Ishikawa (cell line): Measurements from ENCODE around the gene CCDC92B.

Source experiments
- CEBPB ChIP-seq: IDR thresholded peaks from 2 replicates; pipeline ENCODE4 v1.6.1; 2012
- CREB1 ChIP-seq: IDR thresholded peaks from 2 replicates; pipeline ENCODE4 v1.6.1; 2012; ENCODE audit warnings: low read depth
- EGR1 ChIP-seq: IDR thresholded peaks from 2 replicates; pipeline ENCODE4 v1.6.1; 2012
- EP300 ChIP-seq: IDR thresholded peaks from 2 replicates; pipeline ENCODE4 v1.6.1; 2012; ENCODE audit warnings: borderline replicate concordance
- FOXM1 ChIP-seq: IDR thresholded peaks from 2 replicates; pipeline ENCODE4 v1.6.1; 2012; ENCODE audit warnings: low read depth, borderline replicate concordance
- MAX ChIP-seq: IDR thresholded peaks from 2 replicates; pipeline ENCODE4 v1.6.1; 2012
- NFIC ChIP-seq: IDR thresholded peaks from 2 replicates; pipeline ENCODE4 v1.6.1; 2012
- RAD21 ChIP-seq: IDR thresholded peaks from 2 replicates; pipeline ENCODE4 v1.6.1; 2012; ENCODE audit warnings: low read depth
- REST ChIP-seq: IDR thresholded peaks from 2 replicates; pipeline ENCODE4 v1.6.1; 2012; ENCODE audit warnings: low read depth, mild to moderate bottlenecking
- TAF1 ChIP-seq: IDR thresholded peaks from 2 replicates; pipeline ENCODE4 v1.6.1; 2012; ENCODE audit warnings: low read depth, mild to moderate bottlenecking
- TCF12 ChIP-seq: IDR thresholded peaks from 2 replicates; pipeline ENCODE4 v1.6.1; 2012; ENCODE audit warnings: low read depth
- TEAD4 ChIP-seq: IDR thresholded peaks from 2 replicates; pipeline ENCODE4 v1.6.1; 2012
- USF1 ChIP-seq: IDR thresholded peaks from 2 replicates; pipeline ENCODE4 v1.6.1; 2012
- YY1 ChIP-seq: IDR thresholded peaks from 2 replicates; pipeline ENCODE4 v1.6.1; 2012; ENCODE audit warnings: low read depth
- ZBTB7A ChIP-seq: IDR thresholded peaks from 2 replicates; pipeline ENCODE4 v1.6.1; 2012; ENCODE audit warnings: low read depth

The CCDC92B gene

GRCh38 chr17:2710803-2711607, 38.4 kb downstream of the CCDC92B start:
- TF ChIP-seq YY1 (no peak), MAX (peak; percentile 39; the same call in 1 of the 2 replicates), CREB1 (no peak), USF1 (peak; percentile 40)

- TF ChIP-seq MAX = no peak
- TF ChIP-seq USF1 = no peak
- TF ChIP-seq TCF12 = no peak
- no peak for TF ChIP-seq REST
- TF ChIP-seq ZBTB7A = no peak
- TF ChIP-seq CREB1 = no peak
- no peak for TF ChIP-seq EP300
- TF ChIP-seq NFIC = no peak
- no peak for TF ChIP-seq TAF1
- TF ChIP-seq FOXM1 = no peak
- no peak for TF ChIP-seq EGR1
Measured at GRCh38 chr17:2710071-2710802, 39.2 kb downstream of the CCDC92B start.

GRCh38 chr17:2709183-2709661, 40.2 kb downstream of the CCDC92B start:
- TF ChIP-seq TAF1 = no peak
- no peak for TF ChIP-seq NFIC
- no peak for TF ChIP-seq USF1
- TF ChIP-seq CREB1 = no peak
- no peak for TF ChIP-seq EP300
- no peak for TF ChIP-seq REST
- TF ChIP-seq ZBTB7A = no peak
- TF ChIP-seq MAX = no peak
- TF ChIP-seq RAD21 = no peak
- TF ChIP-seq YY1 = no peak
- TF ChIP-seq CEBPB = no peak
- TF ChIP-seq TCF12 = no peak
- TF ChIP-seq FOXM1 = no peak
- no peak for TF ChIP-seq TEAD4
- TF ChIP-seq EGR1 = no peak

DNA sequence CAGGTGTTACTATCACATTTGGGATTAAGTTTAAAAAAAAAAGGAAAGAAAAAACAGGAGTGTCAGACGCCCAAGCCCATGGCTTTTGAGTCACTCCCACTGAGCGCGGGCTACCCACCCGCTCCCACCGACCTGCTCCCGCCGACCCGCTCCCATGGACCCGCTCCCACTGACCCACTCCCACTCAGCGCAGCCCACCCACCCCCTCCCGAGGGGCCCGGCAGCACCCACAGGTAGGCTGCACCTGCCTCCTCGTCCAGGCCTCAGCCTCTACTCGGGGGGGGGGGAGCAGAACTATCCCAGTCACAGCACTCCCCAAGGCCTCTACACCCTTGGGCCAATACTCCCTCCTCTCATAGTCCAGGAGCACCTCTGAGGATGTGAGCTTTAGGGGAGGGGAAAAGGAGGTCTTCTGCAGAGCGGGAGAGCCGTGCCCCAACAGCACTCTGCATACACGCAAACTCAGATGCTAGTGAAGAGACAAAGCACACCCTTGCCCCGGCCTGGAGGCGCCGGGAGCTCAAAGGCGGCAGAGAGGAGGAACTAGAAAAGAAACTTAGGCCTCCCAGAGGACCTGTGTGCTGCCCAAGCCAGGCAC, 40.8 kb downstream of the CCDC92B start:
- TF ChIP-seq FOXM1 = no peak
- TF ChIP-seq USF1 = no peak
- no peak for TF ChIP-seq EP300
- no peak for TF ChIP-seq REST
- TF ChIP-seq RAD21 = no peak
